Measurements from ENCODE around the gene WBP11.

DNA sequence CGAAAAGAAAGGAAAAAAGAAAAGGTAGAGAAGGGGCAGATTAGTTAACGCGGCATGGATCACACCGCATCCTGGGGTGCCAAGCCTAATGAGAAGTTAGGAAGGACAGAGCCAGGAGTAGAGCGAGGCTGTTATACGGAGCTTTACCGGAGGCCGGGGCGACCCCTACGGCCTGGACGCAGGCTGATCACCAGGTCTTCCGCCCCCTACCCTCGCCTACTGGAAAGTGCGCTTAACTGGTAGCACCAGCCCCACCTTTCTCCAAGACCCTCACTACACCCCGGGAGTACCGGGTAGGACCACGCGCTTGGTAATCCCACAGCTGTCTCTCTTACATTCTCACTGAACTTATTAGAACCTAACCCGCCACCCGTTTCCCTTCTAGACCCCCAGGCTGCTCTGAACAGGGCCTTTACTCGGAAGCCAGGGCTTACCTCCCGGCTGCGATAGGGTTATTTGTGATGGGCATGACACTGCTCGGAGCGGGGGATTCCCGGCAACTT is 33.8 kb downstream of the WBP11 start:
- TF ChIP-seq CTCF (IDR thresholded peaks at IDR 0.05; ENCODE audit: low read depth, low read length): no peak
- TF ChIP-seq POLR2A (IDR thresholded peaks at IDR 0.05; ENCODE audit: extremely low read depth, insufficient read length): no peak
- TF ChIP-seq MAX (IDR thresholded peaks at IDR 0.05; ENCODE audit: low read depth, low read length): no peak

All from NB4 (cell line).